Activated CD4-positive, alpha-beta T cell treated with anti-CD3 and anti-CD28 coated beads, Interleukin-2, amount 50 U/mL, for 24 hours (primary cell): ENCODE data around the gene LPCAT1.
"Not testable (repeated sequence)": the region's sequence is repeated elsewhere in the genome, so short reads cannot be mapped to it uniquely, and the experiment has no call there.

Experiments
- DNase-seq, 2 donors: peaks; one replicate each; pipeline ENCODE4 v3.0.0-alpha.2; 2020; ENCODE audit warnings: low read depth in 1 of 2, low spot score in 1 of 2

LPCAT1 gene

DNA sequence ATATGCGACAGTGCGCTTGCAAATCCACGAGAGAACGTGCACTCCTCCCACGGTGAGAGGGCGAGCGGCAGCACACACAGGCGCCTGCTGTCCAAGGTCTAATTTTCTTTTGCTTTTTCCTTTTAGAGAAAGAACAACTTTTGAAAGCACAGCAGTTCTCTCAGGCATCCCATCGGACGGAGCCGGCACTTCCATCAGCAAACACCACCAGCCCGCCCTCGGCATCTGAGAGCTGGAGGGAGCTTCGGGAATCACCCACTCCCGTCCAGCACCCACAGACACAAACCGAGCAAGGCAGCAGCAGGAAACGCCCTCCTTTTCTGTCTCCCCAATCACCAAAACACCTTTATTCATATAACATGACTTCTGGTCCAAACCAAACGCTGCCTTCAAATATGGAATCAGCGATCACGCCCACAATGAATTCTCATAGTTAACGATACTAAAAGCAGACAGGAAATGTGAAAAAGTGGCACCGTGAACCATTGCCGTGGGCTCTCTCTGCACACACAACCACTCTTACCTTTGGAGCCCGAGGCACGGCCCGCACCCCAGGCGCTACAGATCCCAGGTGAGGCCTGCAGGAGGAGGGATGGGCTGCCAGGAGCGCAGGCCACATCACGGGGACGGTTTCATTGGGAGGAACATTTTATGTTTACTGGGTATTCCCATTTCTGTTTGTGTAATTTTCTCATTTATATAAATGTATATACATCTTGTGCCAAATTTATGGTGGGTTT lies 14.2 kb downstream of the LPCAT1 start:
- no peak for DNase-seq

DNA sequence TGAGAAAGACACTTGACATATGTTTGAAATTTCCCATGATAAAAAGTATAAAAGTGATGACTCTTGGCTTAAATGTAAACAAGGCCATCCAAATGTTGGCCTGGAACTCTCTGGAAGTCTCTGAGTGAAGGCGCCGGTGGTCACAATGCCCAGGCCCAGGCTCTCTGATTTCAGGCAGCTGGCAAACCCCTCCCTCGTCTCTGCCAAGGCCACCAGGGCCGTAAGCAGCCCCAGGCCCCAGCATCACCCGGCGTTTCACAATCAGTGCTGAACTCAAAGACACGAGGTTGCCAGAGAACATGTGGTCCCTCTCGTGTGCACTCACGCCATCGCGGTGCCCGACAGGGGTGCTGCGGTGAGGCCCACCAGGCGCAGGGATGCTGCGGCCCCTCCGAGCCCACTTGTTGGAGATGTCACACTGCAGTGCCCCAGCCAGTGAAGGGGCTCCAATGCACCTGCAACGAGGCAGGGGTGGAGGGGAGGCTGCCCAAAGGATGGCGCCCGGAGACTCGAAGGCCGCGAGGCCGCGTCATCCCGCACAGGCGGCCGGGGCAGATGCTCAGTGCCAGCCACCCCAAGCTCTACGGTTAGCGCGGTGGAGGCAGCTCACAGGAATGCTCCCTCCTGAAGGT lies 15.0 kb downstream of the LPCAT1 start:
- no peak for DNase-seq

DNA sequence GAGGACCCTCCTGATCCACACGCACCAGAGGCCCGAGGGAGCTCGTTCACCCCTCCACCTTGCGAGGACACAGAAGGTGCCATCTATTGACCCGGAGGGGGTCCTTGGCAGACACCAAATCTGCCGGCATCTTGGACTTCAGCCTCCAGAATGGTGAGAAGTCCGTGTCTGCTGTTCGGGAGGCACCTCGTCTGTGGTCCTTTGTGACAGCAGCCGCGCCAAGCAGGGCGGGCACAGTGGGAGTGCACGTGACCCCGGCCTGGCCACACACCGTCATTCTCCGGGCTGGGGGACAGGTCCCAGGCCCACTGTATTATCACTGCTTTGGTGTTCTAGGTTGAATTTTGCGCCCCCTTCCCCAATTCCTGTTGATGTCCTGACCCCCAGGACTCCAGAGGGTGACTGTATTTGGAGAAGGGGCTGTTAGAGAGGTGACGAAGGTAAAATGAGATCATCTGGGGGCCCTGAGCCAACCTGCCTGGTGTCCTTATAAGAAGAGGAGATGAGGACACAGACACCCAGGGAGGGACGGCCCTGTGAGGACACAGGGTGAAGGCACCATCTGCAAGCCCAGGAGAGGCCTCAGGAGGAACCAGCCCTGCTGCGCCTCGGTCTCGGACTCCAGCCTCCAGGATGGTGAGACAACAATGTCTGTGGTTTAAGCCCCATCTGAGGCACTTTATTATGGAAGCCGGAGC lies 15.7 kb downstream of the LPCAT1 start:
- no peak for DNase-seq

DNA sequence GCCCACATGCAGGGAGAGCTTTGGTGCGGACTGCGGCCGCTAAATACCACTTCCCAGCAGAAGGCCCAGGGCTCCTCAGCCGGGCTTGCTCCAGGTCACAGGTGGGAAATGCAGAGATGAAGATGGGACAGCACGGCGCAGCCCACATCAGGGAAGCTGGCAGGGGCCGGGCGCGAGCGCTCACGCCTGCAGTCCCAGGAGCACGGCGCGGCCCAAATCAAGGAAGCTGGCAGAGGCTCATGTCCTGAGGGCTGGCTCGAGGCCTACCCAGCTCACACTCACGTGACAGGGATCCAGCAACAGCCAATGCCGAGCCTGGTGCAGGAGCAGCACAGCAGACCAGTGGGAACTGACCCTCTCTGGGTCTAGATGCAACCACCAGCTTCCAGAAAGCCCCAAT lies 16.3 kb downstream of the LPCAT1 start:
- DNase-seq, result no peak

DNA sequence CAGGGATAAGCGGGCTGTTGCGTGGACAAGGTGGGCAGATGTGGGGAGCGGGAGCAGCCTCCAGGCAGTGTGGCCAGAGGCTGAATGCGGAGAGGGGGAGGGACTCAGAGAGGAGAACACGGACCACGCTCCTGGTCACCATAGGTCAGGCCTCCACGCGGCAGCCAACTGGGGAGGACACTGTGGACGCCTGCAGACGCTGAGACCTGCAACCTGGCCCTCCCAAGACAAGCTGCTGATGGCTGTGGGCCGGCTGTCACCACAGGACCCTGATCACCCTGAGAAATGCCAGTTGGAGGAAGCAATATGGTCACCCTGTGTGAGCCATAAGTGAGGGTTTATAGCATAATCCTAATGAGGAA lies 16.8 kb downstream of the LPCAT1 start:
- no peak for DNase-seq

DNA sequence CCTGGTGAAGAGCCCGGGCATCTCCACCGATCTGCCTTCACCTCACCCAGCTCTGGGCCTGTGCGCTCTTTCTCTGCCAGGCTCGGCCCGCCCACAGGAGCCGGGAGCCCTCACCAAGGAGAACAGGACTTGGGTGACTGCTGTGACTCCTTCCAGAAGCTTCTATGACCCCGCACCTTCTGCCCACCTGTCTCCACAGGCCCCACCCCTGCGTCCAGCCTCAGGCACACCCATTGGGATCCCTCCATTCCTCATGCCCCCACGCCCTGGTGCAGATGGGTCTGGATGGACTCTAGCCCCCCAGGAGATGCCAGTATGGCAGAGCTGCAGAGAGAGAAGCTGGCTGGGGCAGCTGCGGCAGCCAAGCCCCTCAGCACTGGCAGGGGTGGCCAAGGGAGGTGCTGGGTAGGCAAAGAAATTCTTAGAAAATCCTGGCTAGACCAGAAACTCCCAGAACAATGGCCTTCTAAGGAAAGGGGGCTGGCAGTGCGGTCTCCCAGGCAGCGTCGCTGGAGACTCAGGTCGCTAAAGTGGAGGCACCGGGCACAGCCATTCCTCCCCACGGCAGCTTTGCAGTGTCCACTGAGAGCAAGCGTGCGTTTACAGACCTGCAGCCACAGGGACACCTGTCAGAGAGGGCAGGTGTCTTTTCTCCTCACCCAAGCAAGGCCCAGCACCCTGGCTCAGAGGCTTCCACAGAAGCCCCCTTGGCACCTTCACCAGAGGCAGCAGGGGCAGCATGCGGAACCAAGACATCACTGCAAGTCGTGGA lies 17.3 kb downstream of the LPCAT1 start:
- DNase-seq, result no peak

DNA sequence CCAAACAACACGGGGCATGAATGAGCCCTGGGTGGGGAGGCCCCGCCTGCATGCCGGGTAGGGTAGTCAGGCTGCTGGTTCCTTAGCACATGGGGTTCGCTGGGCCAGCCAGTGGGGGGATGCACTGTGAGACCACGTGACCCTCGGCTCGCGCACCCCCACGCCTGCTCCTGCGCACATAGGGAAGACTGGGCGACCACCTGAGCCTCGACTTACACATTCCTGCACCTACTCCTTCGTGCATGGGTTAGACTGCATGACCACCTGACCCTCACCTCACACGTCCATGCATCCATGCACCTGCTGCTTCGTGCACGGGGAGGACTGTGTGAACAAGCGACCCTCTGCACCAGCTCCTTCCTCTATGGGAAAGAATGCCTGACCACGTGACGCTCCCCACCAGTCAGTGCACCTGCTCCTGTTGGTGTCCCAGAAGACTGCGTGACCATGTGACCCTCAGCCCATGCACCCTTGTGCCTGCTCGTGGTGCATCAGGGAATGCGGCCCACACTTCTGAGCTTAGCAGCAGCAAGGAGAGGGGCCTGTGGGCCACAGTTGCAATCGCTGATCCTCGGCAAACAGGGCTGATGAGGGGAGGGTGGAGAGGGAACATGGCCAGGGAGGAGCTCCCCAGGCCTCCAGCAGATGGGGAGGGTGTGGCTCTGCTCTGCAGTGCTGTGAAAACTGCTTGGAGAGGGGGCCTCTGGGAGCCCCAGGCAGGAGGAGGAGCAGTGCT lies 18.1 kb downstream of the LPCAT1 start:
- no peak for DNase-seq

DNA sequence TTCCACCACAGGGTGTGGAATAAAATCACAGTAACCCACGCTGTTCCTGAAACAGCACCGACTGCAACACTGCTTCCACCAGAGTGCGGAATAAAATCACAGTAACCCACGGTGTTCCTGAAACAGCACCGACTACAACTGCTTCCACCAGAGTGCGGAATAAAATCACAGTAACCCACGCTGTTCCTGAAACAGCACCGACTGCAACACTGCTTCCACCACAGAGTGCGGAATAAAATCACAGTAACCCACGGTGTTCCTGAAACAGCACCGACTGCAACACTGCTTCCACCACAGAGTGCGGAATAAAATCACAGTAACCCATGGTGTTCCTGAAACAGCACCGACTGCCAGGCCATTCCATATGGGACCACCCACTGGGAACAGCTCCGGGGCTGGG lies 18.7 kb downstream of the LPCAT1 start:
- DNase-seq, result not testable (repeated sequence)

DNA sequence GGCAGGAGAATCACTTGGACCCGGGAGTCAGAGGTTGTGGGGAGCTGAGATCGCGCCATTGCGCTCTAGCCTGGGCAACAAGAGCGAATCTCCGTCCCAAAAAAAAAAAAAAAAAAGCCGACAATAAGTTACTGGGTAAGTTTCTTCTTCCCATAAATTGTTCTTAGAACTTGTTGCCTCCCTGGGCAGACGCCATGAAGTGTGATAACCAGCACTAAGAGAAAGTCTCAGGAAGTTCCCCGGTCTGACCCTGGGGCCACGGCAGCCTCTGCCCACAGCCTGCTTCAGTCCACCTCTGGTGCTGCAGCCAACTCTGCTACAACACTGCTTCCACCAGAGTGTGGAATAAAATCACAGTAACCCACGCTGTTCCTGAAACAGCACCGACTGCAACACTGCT lies 19.1 kb downstream of the LPCAT1 start:
- no peak for DNase-seq

DNA sequence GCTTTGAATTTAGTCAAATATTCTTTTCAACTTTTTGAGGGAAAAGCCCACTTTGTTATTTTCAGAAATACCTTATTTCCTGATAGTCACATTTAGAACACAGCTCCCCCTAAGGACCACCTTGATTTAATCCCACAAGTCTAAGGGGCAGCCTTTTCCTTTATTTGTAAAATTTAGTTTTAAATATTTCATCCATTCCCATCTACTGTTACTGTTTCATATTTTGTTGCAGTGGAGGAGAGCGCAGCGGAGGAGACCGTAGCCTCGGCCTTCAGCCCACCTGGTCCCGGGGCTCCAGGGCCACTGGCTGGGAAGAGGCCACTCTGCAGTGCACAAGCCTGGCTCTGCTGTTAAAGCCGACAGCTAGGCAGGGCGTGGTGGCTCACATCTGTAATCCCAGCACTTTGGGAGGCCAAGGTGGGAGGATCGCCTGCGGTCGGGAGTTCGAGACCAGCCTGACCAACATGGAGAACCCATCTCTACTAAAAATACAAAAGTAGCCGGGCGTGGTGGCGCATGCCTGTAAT lies 19.6 kb downstream of the LPCAT1 start:
- DNase-seq, result no peak

DNA sequence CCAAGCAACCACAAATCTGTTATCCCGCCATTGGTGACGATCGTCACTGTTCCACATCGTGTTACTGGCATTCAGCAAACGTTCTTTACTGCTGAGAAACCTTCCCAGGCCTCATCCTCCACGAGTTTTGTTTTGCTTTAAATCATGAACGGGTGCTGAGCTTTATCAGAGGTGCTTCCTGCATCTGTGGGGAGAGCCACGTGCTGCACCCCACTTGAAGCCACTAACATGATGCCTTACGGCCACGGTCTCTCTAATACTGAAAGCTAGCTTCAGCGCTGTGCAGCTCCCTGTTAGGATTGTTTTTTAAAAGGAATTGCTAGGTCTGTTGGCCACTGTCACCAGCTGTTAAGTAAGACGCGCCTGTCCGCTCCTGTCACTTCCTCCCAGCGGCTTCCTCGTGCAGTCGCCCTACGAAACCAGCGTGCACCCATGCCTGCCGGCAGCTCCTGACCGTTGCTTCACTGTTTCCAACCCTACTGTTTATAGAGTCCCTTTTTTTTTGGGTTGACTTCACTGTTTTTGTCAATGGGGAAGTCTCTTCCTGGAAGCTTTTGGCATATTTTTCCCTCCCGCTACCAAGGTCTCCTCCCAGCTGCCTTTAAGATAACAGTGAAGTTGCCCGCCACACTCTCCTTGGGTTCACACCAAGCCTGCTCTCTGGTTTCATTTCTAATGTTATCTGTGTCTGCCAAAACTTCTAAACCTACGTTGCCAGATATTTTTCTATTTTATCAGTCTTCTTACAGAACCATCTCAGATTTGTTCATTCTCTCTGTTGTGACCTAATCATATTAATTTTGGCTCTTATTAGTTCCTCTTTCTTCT lies 20.3 kb downstream of the LPCAT1 start:
- no peak for DNase-seq

DNA sequence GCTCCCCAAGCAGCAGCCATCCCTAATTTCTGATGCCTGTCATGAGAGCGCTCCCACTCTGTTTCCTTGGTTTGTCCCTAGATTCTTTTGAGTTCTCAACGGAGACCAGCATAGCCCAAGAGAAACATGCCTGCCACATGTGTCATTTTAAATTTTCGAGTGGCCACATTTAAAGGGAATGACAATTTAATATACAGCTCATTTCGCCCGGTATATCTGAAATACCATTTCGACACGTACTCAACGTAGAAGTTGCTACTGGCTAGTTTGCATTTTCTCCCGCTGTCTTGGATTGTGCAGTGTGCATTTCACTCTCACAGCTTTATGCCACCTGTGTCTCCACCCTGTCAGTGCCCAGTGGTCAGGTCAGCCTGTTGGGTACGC lies 21.0 kb downstream of the LPCAT1 start:
- DNase-seq, result no peak

DNA sequence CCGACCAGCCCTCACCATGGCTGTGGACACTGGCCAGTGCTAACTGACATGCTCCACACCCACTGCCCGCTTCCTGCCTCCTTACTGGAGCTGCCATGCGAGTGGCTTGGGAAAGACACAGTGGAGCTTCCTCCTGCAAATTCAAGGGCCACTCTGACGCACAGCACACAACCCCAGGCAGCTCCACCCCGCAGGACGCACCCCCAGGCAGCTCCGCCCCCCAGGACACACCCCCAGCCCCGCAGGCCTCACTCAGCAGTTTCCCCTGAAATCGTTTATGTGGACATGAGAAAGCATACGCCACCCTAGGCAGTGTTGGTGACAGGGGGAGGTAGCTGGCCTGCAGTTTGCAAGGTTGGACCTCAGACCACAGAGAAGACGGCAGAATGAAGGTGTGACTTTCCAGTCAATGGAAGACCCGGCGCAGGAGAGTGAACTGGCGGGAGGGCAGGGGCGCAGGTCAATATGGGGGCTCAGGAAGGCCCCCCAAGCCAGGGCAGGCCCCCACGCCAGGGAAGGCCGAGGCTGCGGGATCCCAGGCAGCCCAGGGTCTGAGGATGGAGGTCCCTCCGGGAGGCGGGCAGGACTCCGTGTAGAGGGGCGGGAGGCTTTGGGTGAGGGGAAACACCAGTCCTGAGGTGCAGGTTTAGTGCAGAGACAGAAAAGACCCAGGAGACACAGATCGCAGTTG lies 21.6 kb downstream of the LPCAT1 start:
- no peak for DNase-seq

DNA sequence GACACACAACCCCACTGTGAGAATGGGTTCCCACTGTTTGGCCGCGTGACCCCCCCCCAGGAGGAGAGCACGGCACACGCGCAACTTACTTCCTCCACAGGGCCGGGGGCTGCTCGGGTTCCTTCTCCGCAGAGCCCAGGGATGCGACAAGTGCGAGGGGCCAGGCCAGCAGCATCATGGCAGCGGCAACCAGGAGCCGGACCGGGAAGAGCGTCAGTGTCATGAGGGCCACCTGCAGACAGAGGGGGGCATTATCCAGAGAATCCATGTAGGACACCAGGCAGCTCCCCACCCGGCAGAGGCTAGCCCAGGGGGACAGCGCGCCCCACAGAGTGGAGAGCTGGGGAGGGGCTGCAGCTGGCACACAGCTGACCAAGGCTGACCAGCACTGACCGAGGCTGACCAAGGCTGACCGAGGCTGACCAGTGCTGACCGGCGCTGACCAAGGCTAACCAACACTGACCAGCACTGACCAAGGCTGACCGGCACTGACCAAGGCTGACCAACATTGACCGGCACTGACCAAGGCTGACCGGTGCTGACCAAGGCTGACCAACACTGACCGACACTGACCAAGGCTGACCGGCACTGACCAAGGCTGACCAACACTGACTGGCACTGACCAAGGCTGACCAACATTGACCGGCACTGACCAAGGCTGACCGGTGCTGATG lies 22.3 kb downstream of the LPCAT1 start:
- no peak for DNase-seq

DNA sequence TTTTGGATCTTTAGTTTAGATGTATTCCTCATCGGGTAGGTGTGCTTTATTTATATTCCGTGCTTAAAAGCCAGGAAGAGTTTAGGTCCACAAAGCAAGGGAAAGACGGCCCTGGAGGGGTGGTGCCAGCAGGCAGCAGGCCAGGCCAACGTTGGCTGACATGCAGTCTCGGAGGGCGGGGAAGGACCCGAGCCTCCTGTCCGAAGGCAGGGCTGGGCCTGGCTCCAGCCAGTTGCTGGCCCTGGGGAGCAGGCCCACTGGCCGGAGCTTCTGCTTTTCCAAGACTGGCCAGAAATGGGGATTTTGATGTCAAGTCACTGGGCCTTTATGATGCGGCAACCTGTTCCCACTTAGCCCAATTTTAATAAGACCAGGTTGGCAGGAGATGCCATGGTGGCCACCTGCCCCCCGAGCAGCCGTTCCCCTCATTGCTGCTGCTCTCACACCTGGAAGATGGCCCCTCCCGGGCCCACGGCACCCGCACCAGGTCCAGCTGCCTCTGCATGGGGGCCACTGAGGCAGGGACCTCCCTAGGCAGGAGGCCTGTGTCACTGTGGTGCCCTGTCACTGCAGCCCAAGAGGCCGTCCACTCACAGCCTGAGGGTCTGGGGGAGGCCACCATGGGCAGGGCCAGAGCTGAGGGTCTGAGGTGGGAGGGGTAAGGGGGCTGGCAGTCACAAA lies 23.2 kb downstream of the LPCAT1 start:
- no peak for DNase-seq

DNA sequence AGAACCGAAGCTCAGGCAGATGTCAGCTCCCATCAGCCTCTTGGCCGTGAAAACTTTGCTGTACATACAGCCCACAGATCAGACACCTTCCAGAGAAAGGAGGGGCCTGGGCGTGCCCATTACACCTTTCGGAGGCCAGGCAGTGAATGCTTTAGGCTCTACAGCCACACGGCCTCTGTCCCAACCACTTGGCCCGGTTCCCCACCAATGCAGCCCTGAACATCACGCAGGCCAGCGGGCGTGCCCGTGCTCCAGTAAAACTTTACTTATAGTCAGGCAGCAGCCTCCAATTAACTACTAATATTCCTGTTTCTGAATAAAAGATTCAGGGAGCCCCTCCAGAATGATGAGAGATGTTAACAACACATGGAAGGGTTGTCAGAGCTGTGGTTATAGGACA lies 23.9 kb downstream of the LPCAT1 start:
- DNase-seq, result no peak

DNA sequence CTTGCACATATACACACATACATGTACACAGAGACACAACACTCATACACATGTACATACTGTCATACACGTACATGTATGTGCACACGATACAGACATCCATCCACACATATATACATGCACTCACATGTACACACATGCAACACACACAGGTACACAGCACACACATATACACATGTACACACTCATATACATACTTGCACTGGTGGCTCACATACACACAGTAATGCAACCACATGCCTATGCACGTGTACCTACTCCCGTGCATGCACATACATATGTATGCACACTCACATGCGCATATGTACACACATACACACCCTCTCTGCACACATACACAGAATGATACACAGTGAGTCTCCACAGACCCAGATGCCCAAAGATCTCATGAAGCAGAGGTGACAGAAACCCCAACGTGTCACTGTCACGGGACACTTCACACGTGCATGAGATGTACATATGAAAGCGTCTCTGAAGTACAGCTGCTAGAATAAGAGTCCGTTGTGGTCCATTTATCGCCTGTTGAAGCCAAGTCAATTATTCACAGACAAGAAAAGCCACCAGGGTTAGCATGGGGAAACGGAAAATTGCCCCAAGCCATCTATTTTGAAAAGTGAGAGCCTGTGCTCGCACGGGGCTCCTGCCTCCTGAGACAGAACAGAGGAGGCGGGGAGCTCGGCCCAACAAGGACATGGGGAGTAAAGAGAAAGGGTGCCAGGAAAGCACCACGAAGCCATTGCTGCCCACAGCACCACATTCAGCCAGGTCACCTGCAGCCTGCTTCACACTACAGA lies 24.9 kb downstream of the LPCAT1 start:
- DNase-seq, result no peak
